GM21825 (cell line): ENCODE results near the gene BDP1.
"Not testable (repeated sequence)": the region's sequence is repeated elsewhere in the genome, so short reads cannot be mapped to it uniquely, and the experiment has no call there.

Source experiments
- ATAC-seq: cut with Tn5 transposase; IDR thresholded peaks from one replicate; pipeline ENCODE4 v1.9.1; 2021; ENCODE audit warnings: mild to moderate bottlenecking, moderate library complexity; ENCODE audit not compliant: unreplicated experiment

The BDP1 gene

DNA sequence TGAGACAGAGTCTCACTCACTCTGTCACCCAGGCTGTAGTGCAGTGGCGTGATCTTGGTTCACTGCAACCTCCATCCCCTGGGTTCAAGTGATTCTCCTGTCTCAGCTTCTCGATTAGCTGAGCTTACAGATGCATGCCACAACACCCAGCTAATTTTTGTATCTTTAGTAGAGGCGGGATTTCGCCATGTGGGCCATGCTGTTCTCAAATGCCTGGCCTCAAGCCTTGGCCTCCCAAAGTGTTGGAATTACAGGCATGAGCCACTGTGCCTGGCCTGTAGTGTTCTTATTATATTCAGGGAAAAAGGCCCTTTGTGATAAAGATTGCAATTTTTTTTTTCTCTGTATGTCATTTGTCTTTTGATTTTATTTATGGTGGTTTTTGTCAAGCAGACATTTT is 107.7 kb downstream of the BDP1 start:
- ATAC-seq = no peak

GRCh38 chr5:71564895-71565294 is 109.4 kb downstream of the BDP1 start:
- ATAC-seq = no peak

DNA sequence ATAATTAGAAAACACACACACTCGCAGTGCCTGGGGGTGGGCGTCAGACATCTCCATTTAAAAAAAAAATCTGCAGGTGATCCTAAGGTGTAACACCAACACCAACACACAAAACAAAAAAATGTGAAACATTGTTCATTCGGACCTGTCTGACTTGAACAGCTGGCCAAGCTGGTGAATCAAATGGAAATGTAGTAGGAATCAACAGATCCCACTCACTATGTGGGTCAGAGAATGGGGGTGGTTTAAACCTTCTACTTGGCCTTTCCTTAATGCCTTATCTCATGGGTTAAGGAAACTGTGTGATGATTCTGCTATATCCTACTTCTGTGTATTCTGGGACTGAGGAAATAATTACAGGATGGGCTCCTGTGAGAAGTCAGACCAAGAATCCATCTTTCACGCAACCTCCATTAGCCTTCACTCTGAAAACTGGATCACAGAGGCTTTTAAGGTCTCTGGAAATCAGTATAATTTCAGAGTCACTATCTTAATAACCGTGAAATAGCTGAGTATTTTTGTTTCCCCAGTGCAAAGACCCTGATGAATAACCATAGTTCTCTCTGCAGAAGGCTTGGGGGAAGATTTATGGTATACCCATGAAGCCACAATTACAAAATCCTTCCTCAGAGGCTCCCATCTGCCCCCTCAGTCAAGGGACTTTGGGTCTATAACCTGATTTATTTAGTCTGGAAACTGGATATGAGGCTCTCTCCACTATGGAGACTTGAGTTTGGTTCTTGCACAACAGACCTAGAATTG is 114.5 kb downstream of the BDP1 start:
- ATAC-seq = no peak

DNA sequence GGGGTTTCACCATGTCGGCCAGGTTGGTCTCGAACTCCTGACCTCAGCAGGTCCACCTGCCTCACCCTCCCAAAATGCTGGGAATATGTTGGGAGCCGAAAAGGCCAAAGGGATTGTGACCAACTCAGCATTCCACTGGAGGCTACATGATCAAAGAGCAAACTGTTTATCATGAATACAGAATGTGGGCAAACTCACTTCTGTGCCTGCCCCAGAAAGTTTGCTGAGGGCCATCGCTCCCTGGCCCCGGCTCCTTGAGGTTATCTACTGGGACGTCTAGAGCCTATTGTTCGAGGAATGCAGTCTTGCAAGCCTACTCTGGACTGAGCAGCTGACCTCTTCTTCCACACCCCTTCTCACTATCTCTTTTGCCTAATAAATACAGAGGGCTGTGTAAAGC is 116.4 kb downstream of the BDP1 start:
- not testable (repeated sequence) for ATAC-seq

DNA sequence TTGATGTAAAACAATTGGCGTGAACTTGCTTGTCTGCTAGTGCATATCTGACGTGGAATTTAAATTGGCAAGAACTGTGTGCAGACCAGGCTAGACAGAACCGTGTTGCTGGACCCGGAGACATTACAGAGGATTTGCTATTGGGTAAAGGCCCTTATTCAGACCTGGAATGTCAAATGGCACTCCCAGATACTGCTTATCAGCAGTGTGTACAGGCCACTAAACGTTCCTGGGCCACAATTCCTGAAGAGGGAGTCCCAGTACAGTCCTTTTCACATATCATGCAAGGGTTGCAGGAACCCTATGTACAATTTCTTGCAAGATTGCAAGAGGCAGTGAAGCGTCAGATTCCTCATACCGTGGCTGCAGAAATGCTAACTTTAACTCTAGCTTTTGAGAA is 118.1 kb downstream of the BDP1 start:
- no peak for ATAC-seq

DNA sequence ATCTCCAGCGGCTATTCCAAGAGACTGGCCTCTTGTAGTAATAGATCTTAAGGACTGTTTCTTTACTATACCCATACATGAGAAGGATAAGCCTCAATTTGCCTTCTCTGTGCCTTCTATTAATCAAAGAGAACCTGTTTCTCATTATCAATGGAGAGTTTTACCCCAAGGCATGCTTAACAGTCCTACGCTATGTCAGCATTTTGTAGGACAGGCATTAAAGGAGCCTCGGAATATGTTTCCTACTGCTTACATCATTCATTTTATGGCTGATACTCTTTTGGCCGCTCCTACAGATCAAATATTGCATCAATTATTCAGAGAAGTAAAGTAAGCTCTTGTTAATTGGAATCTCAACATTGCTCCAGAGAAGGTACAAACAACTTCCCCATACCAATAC is 120.1 kb downstream of the BDP1 start:
- ATAC-seq = not testable (repeated sequence)

DNA sequence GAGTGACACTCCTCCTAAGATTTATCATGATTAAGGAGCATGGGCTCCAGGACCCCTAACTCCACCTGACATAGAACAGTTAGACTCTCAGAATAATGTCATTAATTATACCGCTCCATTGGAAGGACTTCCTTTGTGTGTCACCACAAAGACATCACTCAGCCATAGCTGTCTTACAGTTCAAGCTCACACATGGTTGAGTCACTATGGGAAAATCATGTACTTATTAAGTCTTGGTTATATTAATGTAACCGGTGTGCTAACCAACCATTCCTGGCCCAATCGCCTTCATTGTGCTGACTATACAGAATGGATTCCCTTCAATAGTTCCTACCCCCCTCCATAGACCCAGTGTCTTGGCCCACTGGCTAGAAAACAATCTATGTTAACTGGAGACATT is 120.8 kb downstream of the BDP1 start:
- no peak for ATAC-seq

DNA sequence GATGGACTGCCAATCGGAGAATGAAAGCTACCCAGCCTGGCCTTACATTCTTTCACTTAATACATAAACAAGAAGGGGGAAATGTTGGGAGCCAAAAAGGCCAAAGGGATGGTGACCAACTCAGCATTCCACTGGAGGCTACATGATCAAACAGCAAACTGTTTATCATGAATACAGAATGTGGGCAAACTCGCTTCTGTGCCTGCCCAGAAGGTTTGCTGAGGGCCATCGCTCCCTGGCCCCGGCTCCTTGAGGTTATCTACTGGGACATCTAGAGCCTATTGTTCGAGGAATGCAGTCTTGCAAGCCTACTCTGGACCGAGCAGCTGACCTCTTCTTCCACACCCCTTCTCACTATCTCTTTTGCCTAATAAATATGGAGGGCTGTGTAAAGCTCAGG is 122.4 kb downstream of the BDP1 start:
- not testable (repeated sequence) for ATAC-seq

DNA sequence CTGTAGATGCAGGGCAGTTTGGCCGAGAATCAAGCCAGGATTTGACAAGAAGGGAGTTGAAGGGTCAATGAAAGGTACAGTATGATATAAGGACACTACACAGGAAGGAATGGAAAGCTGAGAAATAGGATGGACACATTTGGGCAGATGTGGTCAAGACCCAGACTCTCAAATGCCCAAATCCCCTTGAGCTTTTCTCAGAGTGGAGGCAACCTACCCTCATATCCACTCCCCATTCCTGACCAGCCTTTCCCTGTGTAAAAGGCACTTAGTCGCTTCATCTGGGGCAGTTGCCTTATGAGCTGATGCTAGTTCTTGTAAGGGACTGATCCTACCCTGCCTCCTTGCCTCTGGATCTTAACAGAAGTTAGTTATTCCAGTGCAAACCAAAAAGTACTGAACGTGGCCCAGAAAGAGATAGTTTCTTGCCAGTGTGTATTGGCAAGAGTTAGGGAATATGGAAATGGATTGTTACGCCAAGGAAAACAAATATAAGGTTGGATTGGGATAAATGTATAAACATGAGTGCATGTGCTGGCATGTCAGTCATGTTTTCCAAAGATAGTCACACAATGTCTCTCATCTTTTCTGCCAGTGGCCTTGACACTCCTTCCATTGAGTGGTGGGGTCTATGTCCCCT is 127.6 kb downstream of the BDP1 start:
- no peak for ATAC-seq

GRCh38 chr5:71586052-71586940 is 130.8 kb downstream of the BDP1 start:
- ATAC-seq = peak; percentile 0

GRCh38 chr5:71586941-71587765 is 131.7 kb downstream of the BDP1 start, which contains the start of gene MCCC2:
TSS of gene MCCC2 (plus strand) at chr5:71587340. CDS start at chr5:71587426, 86 bp downstream.
- peak; percentile 97 for ATAC-seq

GRCh38 chr5:71587766-71588532 is 132.5 kb downstream of the BDP1 start:
- peak; percentile 8 for ATAC-seq

- no peak for ATAC-seq
Measured at GRCh38 chr5:71588533-71588885, 133.1 kb downstream of the BDP1 start.

- ATAC-seq = no peak
Measured at GRCh38 chr5:71589903-71590302, 134.5 kb downstream of the BDP1 start.

DNA sequence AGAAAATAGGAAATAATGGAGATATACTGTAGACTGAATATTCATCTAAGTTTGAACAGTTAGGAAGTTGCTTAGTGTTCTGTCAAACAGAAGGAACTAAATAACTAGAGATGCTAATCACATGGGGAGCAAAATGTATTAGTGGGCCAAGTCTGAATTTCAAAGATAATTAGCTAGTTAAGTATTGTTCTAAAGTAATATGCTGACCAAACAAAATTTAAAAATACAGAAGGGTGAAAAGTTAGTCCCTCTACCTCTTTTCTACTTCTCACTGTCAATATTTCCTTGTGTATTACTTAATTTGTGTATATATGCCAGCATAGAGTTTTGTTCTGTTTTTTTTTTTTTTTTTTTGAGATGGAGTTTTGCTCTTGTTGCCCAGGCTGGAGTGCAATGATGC is 135.6 kb downstream of the BDP1 start:
- no peak for ATAC-seq

GRCh38 chr5:71596169-71596568 is 140.7 kb downstream of the BDP1 start:
- no peak for ATAC-seq

- ATAC-seq = no peak
Measured at GRCh38 chr5:71597001-71597400, 141.6 kb downstream of the BDP1 start.

DNA sequence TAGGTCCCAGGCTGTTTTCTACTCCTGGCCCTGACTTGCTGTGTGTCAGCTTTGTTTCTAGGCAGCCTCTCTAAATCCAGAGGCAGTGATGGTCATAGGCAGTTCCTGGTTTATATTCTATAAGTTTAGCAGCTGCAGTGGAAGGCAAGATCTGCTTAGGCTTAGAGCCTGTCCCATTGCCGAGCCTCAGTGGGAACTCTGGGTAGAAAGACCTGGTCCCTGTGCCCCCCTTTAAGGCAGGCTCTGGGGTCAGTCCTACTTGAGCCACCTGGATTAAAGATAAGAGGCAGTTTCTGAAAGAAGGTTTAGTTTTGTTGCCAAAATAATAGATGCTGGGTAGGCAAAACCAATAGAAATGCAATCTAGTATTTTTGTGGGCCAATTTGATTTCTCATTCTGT is 145.3 kb downstream of the BDP1 start:
- ATAC-seq = no peak

- peak; percentile 93 for ATAC-seq
Measured at GRCh38 chr5:71601222-71602026, 146.0 kb downstream of the BDP1 start.
